Measurements from ENCODE around the gene GRID2IP.

Gene GRID2IP

GRCh38 chr7:6513541-6513940, 37.7 kb downstream of the GRID2IP start:
- DNase-seq: no peak

DNA sequence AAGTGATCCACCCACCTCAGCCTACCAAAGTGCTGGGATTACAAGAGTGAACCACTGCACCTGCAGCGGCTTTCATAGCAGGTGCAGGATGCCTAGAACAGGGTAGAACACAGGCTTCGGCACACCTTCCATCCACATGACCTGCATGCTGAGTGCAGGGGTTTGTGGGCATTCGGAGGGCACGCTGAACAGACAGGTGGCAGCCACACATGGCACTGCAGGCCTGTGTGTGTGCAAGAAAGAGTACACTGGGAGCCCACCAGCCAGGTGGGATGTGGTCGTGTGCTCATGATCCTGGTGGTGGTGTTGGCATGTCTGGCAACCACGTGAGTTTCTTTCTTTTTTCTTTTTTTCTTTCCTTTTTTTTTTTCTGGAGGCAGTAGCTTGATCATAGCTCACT, 38.4 kb downstream of the GRID2IP start:
- DNase-seq: no peak

DNA sequence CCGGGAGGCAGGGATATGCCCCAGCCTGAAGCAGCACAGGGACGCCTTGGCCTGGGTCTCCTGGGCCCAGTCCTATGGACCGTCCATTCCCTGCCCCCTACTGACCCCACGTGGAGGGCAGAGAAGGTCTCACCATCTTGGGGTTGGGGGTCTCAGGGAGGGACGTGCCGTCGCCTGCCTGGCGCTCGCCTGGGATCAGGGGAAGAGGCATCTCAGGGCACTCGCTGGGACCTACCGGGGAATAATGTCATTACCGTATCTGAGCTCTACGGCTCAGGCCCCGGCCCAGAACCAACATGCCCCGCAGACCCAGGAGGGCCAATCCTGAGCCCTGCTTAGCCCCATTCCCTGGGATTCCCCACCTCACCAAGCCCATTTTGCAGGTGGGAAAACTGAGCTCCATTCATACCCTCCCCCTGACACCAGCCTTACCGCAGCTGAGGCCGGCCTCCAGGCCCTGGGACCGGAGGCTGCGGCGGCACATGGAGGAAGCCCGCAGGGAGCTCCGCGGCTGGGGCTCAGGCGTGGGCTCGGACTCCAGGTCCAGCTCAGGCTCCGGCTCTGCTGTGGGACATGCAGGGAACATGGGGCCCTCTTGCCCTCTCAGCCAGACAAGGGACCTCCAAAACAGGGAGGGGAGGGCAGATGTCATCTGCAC, 40.7 kb downstream of the GRID2IP start:
- no peak for DNase-seq

GRCh38 chr7:6508950-6509349, 42.3 kb downstream of the GRID2IP start:
- no peak for DNase-seq

GRCh38 chr7:6508539-6508938, 42.7 kb downstream of the GRID2IP start:
- no peak for DNase-seq

DNA sequence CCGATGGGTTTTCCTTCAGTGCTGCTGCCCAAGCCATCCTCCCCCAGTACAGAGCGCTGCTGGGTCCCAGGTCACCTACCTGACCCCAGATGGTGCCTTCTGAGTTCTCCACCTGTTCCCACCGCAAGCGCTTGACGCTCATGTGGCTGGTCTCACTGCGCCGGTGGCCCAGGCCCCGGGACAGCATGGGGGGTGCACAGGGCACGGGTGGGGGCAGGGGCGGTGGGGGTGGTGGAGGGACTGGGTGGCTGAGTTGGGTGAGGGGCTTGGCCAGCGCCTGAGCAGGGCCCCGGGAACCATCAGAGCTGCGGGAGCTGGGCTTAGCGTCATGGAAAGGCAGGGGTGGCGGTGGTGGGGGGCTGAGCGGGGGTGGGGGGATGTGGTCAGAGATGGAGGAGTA, 43.4 kb downstream of the GRID2IP start:
- no peak for DNase-seq

DNA sequence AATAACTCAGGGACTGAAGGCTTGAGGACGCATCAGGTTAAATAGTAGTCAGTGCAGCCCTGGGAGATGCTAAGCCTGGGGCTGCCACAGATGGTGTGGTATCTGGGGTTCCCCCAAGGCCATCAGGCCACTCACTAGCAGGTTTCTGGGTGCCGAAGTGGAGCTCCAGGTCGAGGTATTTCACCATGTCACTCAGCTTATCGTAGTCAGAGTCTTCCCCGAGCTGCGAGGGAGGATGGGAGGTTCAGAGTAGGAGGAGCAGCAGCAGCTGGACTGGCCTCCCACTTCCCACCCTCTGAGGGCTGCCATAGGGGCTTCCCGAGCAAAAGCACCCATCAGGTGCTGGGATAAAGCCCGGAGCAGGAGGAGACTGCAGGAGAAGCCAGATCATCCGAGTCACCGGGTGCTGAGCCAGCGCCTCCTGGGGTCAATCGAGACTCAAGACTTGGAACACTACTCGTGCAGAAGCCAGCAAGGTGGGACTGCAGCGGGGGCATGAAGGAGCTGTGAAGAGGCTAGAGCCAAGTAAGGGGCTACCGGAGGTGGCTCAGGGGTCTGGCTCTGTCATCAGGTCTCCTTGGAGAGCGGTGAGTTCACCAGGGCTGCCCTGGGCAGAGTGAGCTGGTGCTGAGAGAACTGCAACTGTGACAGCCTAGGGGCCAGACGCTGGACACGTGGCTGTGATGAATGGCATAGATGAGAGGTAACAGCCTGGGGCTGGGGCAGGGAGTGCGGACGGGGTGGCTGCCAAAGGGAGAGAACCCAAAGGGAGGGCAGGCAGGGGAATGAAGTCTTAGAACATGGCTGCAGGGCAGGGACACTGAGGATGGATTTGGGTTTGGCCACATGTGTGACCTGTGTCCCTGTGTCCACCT, 45.3 kb downstream of the GRID2IP start:
- no peak for DNase-seq

DNA sequence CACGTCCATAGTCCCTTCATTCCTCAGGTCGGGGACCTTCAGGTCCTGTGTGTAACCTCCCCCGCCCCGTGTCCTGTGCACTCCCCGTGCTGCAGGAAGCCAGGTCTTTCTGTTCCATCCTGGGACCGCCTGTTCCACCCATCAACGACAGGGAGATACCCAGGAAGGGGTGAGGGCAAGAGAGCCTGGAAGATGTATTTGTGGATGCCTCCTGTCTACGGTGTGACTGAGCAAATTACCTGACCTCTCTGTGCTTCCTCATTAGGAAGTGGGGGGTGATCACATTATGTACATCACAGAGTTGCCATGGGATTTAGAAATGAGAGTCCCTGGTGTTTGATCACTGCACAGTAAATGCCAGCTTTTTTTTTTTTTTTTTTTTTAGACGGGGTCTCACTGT, 46.3 kb downstream of the GRID2IP start:
- DNase-seq: no peak

DNA sequence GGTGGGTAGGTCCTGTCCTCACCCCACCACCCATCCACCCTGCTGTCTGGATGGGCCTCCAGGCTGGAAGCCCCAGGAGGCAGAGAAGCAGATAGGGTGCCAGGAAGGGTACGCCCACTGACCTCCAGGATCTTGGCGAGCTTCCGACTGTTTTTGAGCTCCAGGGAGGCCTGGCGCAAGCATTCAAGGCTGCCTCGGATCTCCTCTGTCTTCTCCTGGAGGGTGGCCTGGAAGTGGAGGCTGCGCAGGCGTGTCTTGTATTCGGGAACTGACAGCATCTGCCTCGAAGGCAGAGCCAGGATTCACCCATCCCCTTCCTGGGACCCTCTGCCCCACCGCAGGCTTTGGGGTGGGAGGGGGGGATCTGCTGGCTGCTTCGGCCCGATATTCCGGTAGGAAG, 48.4 kb downstream of the GRID2IP start:
- DNase-seq: no peak

DNA sequence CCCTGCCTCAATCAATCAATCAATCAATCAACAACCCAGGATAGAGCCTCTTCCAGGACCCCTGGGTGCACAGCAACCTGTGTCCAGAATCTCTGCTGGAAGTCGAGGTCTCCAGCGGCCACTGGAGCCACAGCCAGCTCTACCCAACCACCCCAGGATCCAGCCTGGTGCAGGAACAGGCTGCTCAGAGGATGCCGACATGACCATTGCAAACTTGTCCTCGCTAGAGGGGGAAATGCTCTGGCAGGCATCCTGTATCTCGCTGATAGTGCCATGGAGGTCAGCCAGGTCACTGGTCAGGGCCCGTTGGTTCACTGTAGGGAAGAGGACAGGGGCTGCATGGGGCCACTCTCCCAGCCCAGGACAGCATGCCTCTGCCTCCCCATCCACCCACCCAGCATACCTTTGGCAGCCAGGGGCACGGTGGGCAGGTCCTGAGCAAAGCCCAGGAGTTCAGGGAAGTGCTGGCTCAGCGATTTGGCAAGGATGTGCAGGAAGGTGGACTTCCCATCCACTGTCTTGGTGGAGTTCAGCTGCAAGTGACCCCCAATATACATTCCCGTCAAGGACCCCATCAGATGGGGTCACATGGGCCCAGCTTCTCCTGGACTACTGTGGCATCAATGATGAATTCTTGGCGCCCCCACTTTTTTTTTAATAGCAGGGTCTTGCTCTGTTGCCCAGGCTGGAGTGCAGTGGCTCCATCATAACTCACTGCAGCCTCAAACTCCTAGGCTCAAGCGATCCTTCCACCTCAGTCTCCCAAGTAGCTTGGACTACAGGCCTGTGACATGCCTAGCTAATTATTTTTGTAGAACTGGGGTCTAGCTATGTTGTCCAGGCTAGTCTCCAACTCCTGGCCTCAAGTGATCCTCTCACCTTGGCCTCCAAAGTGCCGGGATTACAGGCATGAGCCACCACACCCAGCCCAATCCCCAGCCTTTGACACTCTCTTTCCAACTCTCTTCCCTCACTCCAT, 49.4 kb downstream of the GRID2IP start:
- no peak for DNase-seq

DNA sequence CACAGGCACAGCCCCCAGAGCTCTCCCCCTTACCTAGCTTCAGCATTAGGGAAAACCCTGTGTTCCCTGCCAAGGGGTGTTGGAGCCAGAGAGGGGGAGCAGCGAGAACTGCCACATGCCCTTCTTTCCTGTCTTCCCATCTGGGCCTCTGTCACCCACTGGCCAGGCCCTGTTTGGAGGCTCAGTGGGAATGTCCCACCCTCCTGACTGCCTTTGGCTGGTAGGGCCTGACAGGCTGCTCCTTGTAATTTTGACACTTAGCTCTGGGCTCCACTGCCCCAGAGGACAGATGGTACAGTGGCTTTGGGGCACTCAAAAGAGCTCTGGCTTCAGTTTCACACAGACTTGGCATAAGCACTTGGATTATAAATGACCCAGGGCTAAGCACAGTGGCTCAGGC, 50.6 kb downstream of the GRID2IP start:
- DNase-seq: no peak

- no peak for DNase-seq
Measured at GRCh38 chr7:6497994-6498393, 53.3 kb downstream of the GRID2IP start.

GRCh38 chr7:6497637-6497905, 53.7 kb downstream of the GRID2IP start:
- no peak for DNase-seq

- no peak for DNase-seq
Measured at GRCh38 chr7:6496842-6497636, 54.2 kb downstream of the GRID2IP start.

- DNase-seq: no peak
Measured at GRCh38 chr7:6495597-6496262, 55.5 kb downstream of the GRID2IP start.

DNA sequence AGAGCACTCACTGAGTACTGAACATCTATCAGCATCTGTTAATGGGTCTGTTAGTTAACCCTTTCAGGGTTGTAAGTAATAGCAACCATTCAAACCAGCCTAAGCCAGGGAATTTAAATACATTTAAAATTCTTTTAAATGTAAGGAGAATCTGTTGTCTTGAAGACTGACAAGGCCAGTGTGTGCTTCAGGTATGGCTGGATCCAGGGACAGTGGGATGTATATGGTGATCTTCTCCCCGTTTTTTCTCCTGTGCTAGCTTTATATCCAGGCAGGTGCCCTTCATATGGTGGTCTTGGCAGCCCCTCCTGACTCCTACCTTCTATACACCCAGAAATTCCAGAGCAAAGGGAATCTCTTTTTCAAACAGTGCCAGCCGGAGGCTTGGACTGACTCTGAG, 56.9 kb downstream of the GRID2IP start:
- no peak for DNase-seq

DNA sequence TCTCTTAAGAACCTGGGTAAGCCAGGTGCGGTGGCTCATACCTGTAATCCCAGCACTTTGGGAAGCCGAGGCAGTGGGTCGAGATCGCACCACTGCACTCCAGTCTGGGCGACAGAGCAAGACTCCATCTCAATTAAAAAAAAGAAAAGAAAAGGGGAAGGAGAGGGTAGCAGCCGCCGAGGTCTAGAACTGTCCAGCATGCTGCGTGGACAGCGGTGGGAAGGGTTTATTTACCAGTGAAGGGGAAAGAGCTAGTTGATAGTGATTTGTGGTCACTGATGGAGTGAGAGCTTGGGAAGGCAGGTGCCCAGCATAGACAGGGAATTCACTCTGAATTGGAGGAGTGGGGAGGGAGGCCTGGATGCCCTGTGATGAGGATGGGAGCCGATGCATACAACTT, 60.1 kb downstream of the GRID2IP start:
- DNase-seq: no peak

DNA sequence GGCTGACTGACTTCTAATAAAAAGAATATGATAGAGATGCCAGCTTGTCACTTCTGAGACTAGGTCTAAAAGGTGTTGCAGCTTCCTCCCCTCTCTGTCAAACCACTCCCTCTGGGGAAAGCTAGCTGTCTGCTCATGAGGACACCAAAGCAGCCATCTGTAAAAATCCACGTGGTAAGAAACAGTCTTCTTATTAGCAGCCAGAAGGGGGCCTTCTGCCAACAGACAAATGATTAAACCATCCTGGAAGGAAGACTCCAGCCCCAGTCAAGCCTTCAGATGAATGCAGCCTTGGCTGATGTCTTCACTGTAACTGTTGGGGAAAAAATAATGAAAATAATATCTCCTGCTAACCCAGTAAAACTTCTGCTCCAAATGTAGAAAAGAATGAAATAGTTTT, 61.6 kb downstream of the GRID2IP start:
- no peak for DNase-seq

- no peak for DNase-seq
Measured at GRCh38 chr7:6487184-6487545, 64.1 kb downstream of the GRID2IP start.

DNA sequence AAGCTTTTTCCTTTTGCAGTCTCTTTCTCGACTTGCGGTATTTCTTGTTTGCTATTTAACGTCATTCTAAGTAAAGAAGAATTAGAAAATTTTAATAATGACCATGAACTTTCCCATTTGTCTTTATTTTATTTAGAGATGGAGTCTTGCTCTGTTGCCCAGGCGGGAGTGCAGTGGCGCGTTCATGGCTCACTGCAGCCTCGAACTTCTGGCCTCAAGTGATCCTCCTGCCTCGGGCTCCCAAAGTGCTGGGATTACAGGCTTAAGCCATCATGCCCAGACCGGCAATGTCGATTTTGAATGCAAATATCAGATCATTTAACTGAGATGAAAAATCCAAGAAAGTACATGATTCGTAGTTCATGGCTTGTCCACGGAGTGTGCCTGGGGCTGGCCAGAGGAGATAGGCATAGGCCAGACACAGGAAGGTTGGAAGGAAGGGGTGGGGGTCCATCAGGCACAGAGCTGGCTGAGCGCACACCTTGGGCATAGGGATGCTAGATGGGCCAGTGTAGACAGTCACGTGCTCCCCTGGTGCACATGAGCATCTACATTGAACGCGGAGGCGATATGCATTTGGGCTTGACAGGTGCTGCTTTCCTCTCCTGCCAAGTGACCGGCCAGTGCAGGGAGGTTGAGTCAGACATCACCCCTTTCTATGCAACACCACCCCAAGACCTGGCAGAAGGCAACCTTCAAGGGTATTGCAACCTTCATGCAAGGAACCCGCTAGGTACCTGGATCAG, 64.7 kb downstream of the GRID2IP start:
- no peak for DNase-seq

DNA sequence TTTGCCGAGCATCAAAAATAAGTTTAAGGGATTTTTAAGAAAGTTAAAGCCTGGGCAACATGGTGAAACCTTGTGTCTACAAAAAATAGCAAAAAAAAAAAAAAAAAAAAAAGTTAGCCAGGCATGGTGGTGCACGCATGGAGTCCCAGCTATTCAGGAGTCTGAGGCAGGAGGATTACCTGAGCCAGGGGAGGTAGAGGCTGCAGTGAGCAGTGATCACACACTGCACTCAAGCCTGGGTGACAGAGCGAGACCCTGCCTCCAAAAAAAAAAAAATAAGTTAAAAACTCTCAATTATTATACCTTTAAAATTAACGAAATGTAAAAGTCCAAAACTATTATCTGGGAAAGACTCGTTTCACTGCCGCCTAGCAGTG, 68.5 kb downstream of the GRID2IP start:
- DNase-seq: no peak

- DNase-seq: no peak
Measured at GRCh38 chr7:6482307-6482706, 69.0 kb downstream of the GRID2IP start.
